Omental fat pad (tissue), 4 donors: ENCODE results near the gene ACOT2. TPM values are rescaled to one million over a fixed set of nuclear protein-coding genes. Genes with fewer than 3 reads are reported as not detected.

Experiments used
- ATAC-seq: fragments of 150-250 bp; one replicate; pipeline ENCODE4 v1.9.1; 2016; ENCODE audit warnings: mild to moderate bottlenecking, moderate library complexity; ENCODE audit not compliant: low FRiP score
- DNase-seq: peaks from one replicate; pipeline ENCODE4 v3.0.0-alpha.2; 2019; ENCODE audit warnings: low spot score
- total RNA-seq, 4 donors: library from RNA; depleted of rRNA; stranded (reverse); fragments of >200 nt; gene quantifications; one replicate each; pipeline ENCODE4 v1.1.0, GENCODE V29; 2016
- TF ChIP-seq, protein P1 (sequence below), 3 donors: fragments of 450-650 bp; IDR thresholded peaks; one replicate each; pipeline ENCODE4 v1.5.1; 2016 to 2017; ENCODE audit warnings: antibody characterized with exemption in 3 of 3, mild to moderate bottlenecking in 3 of 3, moderate library complexity in 2 of 3

Gene ACOT2
- total RNA-seq, 4 donors from 2014 or later, result 22.8 to 238 (median 99.4) TPM

DNA sequence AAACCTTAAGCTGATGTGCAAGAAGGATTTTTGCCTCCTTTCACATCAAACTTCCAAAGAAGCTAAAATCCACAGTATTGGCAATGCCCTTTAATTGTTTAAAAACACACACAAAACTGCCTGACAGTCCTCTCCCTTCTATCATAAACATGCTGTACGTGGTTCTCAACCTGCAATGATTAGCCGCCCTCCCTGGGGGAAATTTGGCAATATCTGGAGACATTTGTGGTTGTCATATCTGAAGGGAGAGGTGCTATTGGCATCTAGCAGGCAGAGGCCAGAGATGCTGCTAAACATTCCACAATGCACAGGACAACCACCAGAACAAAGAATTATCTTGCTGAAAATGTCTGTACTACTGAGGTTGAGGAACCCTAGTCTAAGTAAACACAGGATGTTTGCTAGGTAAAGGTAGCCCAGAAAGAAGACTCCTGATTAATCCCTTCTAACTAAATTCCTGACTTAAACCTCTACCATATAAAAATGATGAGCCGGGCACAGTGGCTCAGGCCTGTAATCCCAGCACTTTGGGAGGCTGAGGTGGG, 44.5 kb downstream of the ACOT2 start:
- TF ChIP-seq, protein P1, sequence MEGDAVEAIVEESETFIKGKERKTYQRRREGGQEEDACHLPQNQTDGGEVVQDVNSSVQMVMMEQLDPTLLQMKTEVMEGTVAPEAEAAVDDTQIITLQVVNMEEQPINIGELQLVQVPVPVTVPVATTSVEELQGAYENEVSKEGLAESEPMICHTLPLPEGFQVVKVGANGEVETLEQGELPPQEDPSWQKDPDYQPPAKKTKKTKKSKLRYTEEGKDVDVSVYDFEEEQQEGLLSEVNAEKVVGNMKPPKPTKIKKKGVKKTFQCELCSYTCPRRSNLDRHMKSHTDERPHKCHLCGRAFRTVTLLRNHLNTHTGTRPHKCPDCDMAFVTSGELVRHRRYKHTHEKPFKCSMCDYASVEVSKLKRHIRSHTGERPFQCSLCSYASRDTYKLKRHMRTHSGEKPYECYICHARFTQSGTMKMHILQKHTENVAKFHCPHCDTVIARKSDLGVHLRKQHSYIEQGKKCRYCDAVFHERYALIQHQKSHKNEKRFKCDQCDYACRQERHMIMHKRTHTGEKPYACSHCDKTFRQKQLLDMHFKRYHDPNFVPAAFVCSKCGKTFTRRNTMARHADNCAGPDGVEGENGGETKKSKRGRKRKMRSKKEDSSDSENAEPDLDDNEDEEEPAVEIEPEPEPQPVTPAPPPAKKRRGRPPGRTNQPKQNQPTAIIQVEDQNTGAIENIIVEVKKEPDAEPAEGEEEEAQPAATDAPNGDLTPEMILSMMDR (IDR thresholded peaks at IDR 0.05), result no peak
- DNase-seq (no peak), ATAC-seq (no peak)

DNA sequence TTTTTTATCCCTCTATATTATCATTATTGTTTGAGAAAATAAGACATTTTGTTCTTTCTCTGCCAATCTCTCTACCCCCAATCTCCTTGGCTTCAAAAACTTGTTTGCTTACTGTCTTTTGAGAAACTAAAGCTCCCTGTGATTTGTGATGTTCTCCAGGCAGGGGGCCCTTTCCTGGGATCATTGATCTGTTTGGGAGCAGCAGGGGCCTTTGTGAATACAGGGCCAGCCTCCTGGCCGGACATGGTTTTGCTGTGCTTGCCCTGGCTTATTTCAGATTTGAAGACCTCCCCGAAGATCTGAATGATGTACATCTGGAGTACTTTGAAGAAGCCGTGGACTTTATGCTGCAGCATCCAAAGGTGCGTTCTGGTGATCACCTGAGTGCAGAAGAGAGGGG, 47.8 kb downstream of the ACOT2 start:
- DNase-seq (no peak), ATAC-seq (no peak)
- TF ChIP-seq, protein P1 (IDR thresholded peaks at IDR 0.05), result no peak

DNA sequence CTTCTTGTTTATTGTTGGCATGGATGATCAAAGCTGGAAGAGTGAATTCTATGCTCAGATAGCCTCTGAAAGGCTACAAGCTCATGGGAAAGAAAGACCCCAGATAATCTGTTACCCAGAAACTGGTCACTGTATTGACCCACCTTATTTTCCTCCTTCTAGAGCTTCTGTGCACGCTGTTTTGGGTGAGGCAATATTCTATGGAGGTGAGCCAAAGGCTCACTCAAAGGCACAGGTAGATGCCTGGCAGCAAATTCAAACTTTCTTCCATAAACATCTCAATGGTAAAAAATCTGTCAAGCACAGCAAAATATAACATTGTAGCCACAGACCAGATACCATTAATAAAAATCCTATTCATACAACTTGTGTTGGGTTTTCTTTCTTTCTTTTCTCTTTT, 50.5 kb downstream of the ACOT2 start:
- DNase-seq, result no peak
- TF ChIP-seq, protein P1 (IDR thresholded peaks at IDR 0.05), result no peak
- ATAC-seq, result no peak

DNA sequence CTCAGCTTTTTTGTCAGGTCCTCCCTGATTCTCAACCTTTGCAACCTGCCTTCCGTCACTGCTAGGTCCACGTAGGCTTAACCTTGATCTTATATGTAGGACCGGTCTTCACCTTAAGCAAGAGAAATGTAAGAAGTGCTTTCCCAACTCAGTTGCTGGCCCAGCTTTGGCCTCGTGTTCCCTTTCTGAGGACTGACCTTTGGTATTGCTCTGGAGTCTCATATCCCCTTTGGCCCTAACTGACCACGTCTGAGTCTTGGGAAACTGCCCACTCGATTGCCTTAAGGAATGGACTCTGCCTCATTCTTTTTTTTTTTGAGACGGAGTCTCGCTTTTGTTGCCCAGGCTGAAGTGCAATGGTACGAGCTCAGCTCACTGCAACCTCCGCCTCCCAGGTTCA, 51.3 kb downstream of the ACOT2 start:
- ATAC-seq (no peak), DNase-seq (no peak)
- TF ChIP-seq, protein P1 (IDR thresholded peaks at IDR 0.05), result no peak

DNA sequence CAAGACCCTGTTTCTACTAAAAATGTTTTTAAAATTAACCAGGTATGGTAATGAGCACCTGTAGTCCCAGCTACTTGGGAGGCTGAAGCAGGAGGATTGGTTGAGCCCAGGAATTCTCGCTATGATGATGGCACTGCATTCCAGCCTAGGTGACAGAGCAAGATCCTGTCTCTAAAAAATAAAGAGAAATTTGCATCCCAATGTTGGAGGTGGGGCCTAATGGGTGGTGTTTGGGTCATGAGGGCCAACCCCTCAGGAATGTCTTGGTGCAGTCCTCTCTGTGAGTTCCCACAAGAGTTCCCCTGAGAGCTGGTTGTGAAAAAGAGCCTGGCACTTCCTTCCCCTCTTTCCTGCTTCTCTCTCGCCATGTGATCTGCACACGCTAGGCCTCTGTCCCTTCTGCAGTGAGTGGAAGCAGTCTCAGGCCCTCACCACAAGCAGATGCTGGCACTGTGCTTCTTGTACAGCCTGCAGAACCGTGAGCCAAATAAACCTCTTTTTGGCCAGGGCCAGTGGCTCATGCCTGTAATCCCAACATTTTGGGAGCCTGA, 54.6 kb downstream of the ACOT2 start:
- ATAC-seq (no peak), DNase-seq (no peak)
- TF ChIP-seq, protein P1 (IDR thresholded peaks at IDR 0.05), result no peak

Other genes starting within 250 kb of the ACOT2 start
- gene NUMB, start 110.7 kb upstream of the ACOT2 start, total RNA-seq, result 10 to 100 TPM; 48.2 to 95.4 (median 62.8) TPM
- 10 to 100 TPM; 12.3 to 21.1 (median 13.5) TPM for gene RIOX1, start 78.3 kb upstream of the ACOT2 start, total RNA-seq
- 10 to 100 TPM in 3 of 4 donors, 1 to 10 TPM in 1; 4.9 to 41.6 (median 16.3) TPM for gene ACOT1, start 32.1 kb upstream of the ACOT2 start, total RNA-seq
- gene HEATR4, start 10.3 kb upstream of the ACOT2 start, total RNA-seq, result under 1 TPM in 3 of 4 donors, not detected in 1; 0.50 to 0.96 (median 0.56) TPM
- gene ACOT4, start 22.7 kb downstream of the ACOT2 start, total RNA-seq, result 1 to 10 TPM; 1.7 to 6.5 (median 2.4) TPM
- under 1 TPM in 1 of 4 donors, not detected in 3; 0.63 TPM for gene ACOT6, start 43.3 kb downstream of the ACOT2 start, total RNA-seq
- 10 to 100 TPM in 1 of 4 donors, 1 to 10 TPM in 3; 7.7 to 11.5 (median 8.1) TPM for gene DNAL1, start 75.8 kb downstream of the ACOT2 start, total RNA-seq
- gene PNMA1, start 145.2 kb downstream of the ACOT2 start, total RNA-seq, result 10 to 100 TPM; 14.8 to 22.6 (median 20.1) TPM